Measurements from ENCODE around the gene TPRN. TPM values are rescaled to one million over a fixed set of nuclear protein-coding genes. Genes with fewer than 3 reads are reported as not detected.

Gene TPRN
- total RNA-seq, 1 donor from 2014 or later = 6.4 TPM

DNA sequence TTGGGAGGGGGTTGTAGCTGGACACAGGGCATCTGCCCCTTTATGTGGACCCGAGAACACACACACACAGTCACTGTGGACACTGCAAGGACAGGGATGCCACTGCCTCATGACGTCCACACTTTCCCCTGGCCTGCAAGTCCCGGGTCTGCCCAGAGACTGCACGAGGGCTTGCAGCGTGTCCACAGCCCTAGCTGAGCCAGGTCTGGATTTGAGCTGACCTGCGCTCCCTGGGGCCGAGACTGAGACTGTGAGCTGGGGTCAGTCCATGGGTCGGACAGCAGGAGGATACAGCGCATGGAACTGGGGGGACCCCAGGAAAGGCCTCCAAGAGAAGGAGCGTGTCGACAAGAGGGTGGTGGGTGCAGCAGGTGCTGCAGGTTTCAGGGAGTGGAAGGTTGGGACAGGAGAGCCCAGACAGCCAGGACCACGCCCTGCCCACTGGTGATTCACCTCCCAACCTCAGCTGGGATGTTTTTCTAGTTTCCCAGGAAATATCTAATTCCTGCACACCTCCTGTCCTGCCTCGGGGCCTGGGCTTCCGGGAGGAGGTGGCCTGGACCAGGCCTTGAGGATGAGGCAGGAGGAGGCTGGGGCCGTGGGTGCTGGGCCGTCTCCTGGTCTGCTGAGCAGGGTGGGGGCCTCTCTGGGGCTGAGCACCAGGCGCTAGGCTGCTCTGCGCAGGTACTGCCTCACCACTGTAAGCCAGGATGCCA lies 26.0 kb upstream of the TPRN start:
- no peak for DNase-seq (ENCODE audit: low read depth, low spot score)

- DNase-seq (ENCODE audit: low read depth, low spot score) = no peak
Observed at GRCh38 chr9:137225699-137226331, 25.3 kb upstream of the TPRN start.

GRCh38 chr9:137224830-137225694 lies 24.5 kb upstream of the TPRN start, which contains the start of gene CYSRT1:
Gene CYSRT1 (plus strand): TSS chr9:137225174. CDS start chr9:137225622, 448 bp downstream.
- no peak for DNase-seq (ENCODE audit: low read depth, low spot score)

- DNase-seq (ENCODE audit: low read depth, low spot score) = peak; percentile 94
Observed at GRCh38 chr9:137223078-137223970, 22.8 kb upstream of the TPRN start.

DNA sequence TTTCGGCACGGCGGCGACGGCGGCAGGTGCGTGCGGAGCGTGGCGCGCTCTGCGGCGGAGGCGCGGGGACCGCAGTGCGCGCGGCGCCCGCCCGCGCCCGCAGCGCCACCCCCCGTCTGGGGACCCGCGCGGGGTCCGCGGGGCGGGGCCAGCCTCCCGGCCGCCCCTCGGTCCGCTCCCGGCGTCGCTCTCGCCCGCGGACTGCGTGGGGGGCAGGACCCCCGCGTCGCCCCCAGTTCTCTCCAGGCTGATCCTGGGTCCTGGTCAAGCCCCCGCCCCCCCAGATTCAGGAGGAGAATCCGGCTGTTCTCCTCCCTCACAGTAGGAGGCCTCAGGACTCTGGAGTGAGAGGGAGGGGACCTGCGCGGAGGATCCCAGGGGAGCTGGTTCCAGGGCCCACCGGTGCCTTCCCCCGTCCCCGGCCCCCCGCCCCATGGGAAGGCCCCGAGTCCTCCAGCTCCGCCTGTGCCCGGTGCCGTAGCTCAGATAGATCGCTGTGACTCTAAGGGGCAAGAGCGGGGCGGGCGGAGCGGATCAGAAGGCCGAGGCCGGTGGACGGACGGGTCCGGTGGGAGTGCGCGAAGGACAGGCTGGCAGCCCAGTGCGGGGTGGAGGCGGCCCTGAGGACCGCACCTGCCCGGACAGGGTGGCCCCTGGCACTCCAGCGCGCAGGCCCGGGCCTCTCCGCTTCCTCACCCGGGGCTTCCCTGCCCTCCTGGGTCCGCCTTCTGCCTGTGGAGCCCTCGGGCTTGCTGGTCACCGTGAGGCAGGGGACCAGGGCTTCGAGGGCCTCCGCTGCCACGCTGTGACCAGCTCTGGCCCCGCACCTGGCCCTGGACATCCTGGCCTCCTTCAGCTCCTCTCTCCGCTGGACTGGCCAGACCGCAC lies 21.9 kb upstream of the TPRN start, which contains the start of gene RNF208:
Gene RNF208 (minus strand): TSS at position 51 of the 888 bp plus-strand sequence. CDS start 1,028 bp downstream, outside the sequence.
- DNase-seq (ENCODE audit: low read depth, low spot score) = no peak

- DNase-seq (ENCODE audit: low read depth, low spot score) = no peak
Observed at GRCh38 chr9:137221506-137222111, 21.1 kb upstream of the TPRN start.

GRCh38 chr9:137221095-137221505 lies 20.6 kb upstream of the TPRN start:
- DNase-seq (ENCODE audit: low read depth, low spot score) = no peak

GRCh38 chr9:137220317-137221094 lies 20.0 kb upstream of the TPRN start:
- no peak for DNase-seq (ENCODE audit: low read depth, low spot score)

GRCh38 chr9:137219757-137220316 lies 19.3 kb upstream of the TPRN start:
- no peak for DNase-seq (ENCODE audit: low read depth, low spot score)

GRCh38 chr9:137218754-137219271 lies 18.3 kb upstream of the TPRN start:
- no peak for DNase-seq (ENCODE audit: low read depth, low spot score)

DNA sequence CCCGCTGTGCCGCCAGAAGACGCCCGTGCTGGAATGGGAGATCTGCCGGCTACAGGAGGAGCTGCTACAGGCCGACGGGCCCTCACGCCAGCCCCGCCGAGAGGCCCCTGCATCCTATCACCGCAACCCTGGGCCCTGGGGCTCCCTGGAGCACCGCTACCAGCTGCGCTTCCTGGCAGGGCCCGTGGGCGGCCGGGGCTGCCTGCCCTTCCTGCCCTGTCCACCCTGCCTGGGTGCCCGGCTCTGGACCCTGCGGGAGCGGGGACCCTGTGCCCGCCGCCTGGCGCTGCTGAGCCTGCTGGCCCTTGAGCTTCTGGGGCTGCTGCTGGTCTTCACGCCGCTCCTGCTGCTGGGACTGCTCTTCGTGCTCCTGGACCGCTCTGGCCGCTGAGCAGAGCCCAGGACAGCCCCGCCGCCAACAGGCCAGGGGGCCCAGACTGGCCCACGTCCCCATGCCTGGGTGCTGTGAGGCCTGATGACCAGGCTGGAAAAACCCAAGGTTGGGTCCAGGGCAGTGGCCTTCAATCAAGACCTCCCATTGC lies 17.7 kb upstream of the TPRN start:
- DNase-seq (ENCODE audit: low read depth, low spot score) = no peak

GRCh38 chr9:137217276-137218211 lies 17.0 kb upstream of the TPRN start:
- DNase-seq (ENCODE audit: low read depth, low spot score) = no peak

DNA sequence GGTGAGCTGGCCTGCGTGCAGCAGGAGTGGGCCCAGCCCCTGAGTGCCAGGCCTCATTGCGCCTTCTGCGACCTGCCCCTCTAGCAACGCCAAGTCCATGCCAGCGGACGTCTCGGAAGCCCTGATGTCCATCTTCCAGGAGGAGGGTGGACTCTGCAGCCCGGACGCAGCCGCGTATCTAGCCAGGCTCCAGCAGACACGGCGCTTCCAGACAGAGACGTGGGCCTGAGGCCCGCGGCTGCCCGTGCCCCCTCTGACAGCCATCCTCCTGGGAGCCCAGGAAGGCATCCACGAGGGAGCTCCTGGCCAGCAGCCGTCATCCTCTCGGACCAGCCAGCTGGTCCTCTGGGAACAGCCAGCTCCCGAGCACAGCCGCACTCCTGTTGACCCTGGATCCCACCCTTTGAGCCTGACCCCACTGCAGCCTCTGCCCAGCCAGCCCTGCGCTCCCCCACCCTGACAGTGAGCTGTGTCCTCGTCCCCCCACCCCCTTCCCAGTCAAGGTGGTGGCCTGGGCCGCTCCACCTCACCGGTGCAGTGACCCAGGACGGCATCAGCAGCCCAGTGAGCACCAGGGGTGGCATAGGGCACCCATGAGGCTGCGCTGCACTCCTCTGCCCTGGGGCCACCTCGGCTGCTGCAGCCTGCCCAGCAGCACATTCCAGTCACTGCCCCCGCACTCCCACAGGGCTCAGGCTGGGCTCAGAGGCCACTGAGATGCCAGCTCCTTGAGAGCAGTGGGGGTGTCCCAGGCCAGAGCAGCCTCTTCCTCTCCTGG lies 15.8 kb upstream of the TPRN start:
- no peak for DNase-seq (ENCODE audit: low read depth, low spot score)

- no peak for DNase-seq (ENCODE audit: low read depth, low spot score)
Observed at GRCh38 chr9:137215196-137215986, 14.8 kb upstream of the TPRN start.

- DNase-seq (ENCODE audit: low read depth, low spot score) = no peak
Observed at GRCh38 chr9:137214620-137215019, 14.1 kb upstream of the TPRN start.
